A673 (cell line): ENCODE results near the gene MPZL1. TPM values are rescaled to one million over a fixed set of nuclear protein-coding genes. Genes with fewer than 3 reads are reported as not detected.

Experiments
- BruUV-seq: library from RNA; stranded (reverse); fragments of 400-500 nt; replicated peaks from 2 replicates; lab custom pipeline; 2021; lab: Mats Ljungman, UMichigan
- CTCF ChIA-PET: fragments of 300-600 bp; sonication (Branson Sonifier 250); formaldehyde crosslinking; loops from one replicate; lab custom pipeline; 2022; ENCODE audit warnings: antibody characterized with exemption; lab: Charles Lee
- POLR2A ChIA-PET: fragments of 300-600 bp; sonication (Branson Sonifier 250); formaldehyde crosslinking; loops from one replicate; lab custom pipeline; 2022; ENCODE audit warnings: antibody characterized with exemption; ENCODE audit not compliant: low non-redundant PET; lab: Charles Lee
- DNase-seq: peaks from one replicate; pipeline ENCODE4 v3.0.0-alpha.2; 2015; ENCODE audit warnings: low spot score
- H3K27ac ChIP-seq: fragments of 200-600 bp; sonication (generic); 2 replicates; pipeline ENCODE4 v1.5.1; 2016; ENCODE audit warnings: mixed run types, low read depth, mild to moderate bottlenecking, mixed read lengths, antibody characterized with exemption, low read length; ENCODE audit not compliant: poor library complexity, severe bottlenecking
- H3K27me3 ChIP-seq: fragments of 200-600 bp; sonication (generic); replicated peaks from 2 replicates; pipeline ENCODE4 v1.6.1; 2017; ENCODE audit warnings: mixed run types, low read depth, mild to moderate bottlenecking, mixed read lengths, antibody characterized with exemption, low read length; ENCODE audit not compliant: insufficient read depth, poor library complexity
- H3K36me3 ChIP-seq: fragments of 200-600 bp; sonication (generic); 2 replicates; pipeline ENCODE4 v1.6.1; 2016; ENCODE audit warnings: mixed run types, mild to moderate bottlenecking, mixed read lengths, antibody characterized with exemption, low read length; ENCODE audit not compliant: insufficient read depth, poor library complexity, severe bottlenecking
- H3K4me1 ChIP-seq: fragments of 200-600 bp; sonication (generic); 2 replicates; pipeline ENCODE4 v1.6.1; 2017; ENCODE audit warnings: mixed run types, mild to moderate bottlenecking, mixed read lengths, antibody characterized with exemption, low read length; ENCODE audit not compliant: insufficient read depth, poor library complexity, severe bottlenecking
- H3K4me3 ChIP-seq: fragments of 200-600 bp; sonication (generic); 2 replicates; pipeline ENCODE4 v1.5.1; 2016; ENCODE audit warnings: low read depth, mixed run types, mild to moderate bottlenecking, mixed read lengths, low read length; ENCODE audit not compliant: poor library complexity, severe bottlenecking
- H3K9me3 ChIP-seq: fragments of 200-600 bp; sonication (generic); 2 replicates; pipeline ENCODE4 v1.6.1; 2016; ENCODE audit warnings: mixed run types, low read depth, mild to moderate bottlenecking, mixed read lengths, antibody characterized with exemption, low read length; ENCODE audit not compliant: poor library complexity, severe bottlenecking
- EZH2 ChIP-seq: fragments of 200-600 bp; sonication (generic); IDR thresholded peaks from 2 replicates; pipeline ENCODE4 v1.6.1; 2017; ENCODE audit warnings: borderline replicate concordance, low read depth, mild to moderate bottlenecking, mixed read lengths, antibody characterized with exemption, low read length; ENCODE audit not compliant: poor library complexity, severe bottlenecking
- intact Hi-C: fragments of 100-400 bp; cut with micrococcal nuclease; formaldehyde crosslinking; loops from one replicate; pipeline ENCODE4 v1.10.0; 2022; ENCODE audit not compliant: unreplicated experiment
- total RNA-seq: library from RNA; stranded (reverse); gene quantifications from 2 replicates; pipeline ENCODE4 v1.2.3, GENCODE V29; 2021
- TF ChIP-seq, protein P1 (sequence below): fragments of 300-800, 200-600 bp; sonication (generic); conservative IDR thresholded peaks from 2 replicates; pipeline ENCODE4 v1.5.1; 2017; ENCODE audit warnings: low read depth, mild to moderate bottlenecking, antibody characterized with exemption, low read length, moderate library complexity, mixed read lengths

MPZL1 gene
- total RNA-seq, 1 experiment from 2014 or later, result 87.8 TPM

DNA sequence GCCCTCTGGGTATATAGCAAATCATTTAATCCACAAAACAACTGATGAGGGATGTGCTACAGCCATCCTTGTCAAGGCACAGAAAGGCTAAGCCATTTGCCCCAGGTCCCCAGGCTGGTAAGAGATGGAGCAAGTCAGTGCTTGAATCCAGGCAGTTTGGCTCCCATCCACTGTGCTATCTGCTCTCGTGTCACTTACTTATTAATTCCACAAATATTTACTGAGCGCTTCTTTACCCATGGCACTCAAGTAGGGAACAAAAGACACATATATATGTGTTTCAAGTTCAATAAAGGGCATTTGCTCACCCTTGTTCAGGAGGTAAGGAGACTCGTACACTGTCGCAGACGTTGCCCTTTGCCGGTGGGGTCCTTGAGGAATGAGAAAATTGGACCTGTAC, 38.6 kb upstream of the MPZL1 start:
- Histone ChIP-seq H3K4me3 (no peak overlapping the region), H3K27me3 (no peaks in the 10 kb centered on the region), H3K27ac (no peak overlapping the region), H3K4me1 (no peaks in the 10 kb centered on the region), H3K36me3 (no peaks in the 10 kb centered on the region), H3K9me3 (no peaks in the 10 kb centered on the region)
- DNase-seq, result no peak
- TF ChIP-seq, protein P1, sequence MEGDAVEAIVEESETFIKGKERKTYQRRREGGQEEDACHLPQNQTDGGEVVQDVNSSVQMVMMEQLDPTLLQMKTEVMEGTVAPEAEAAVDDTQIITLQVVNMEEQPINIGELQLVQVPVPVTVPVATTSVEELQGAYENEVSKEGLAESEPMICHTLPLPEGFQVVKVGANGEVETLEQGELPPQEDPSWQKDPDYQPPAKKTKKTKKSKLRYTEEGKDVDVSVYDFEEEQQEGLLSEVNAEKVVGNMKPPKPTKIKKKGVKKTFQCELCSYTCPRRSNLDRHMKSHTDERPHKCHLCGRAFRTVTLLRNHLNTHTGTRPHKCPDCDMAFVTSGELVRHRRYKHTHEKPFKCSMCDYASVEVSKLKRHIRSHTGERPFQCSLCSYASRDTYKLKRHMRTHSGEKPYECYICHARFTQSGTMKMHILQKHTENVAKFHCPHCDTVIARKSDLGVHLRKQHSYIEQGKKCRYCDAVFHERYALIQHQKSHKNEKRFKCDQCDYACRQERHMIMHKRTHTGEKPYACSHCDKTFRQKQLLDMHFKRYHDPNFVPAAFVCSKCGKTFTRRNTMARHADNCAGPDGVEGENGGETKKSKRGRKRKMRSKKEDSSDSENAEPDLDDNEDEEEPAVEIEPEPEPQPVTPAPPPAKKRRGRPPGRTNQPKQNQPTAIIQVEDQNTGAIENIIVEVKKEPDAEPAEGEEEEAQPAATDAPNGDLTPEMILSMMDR, result no peak
- TF ChIP-seq EZH2, result no peak
- intact Hi-C loops, result loop anchor here (10.0 kb wide), 1 partner anchor 618 kb away; no protein-coding TSS in a partner anchor
- CTCF ChIA-PET, result no interaction called here
- BruUV-seq, result no TSS peak
- POLR2A ChIA-PET, result no interaction called here

DNA sequence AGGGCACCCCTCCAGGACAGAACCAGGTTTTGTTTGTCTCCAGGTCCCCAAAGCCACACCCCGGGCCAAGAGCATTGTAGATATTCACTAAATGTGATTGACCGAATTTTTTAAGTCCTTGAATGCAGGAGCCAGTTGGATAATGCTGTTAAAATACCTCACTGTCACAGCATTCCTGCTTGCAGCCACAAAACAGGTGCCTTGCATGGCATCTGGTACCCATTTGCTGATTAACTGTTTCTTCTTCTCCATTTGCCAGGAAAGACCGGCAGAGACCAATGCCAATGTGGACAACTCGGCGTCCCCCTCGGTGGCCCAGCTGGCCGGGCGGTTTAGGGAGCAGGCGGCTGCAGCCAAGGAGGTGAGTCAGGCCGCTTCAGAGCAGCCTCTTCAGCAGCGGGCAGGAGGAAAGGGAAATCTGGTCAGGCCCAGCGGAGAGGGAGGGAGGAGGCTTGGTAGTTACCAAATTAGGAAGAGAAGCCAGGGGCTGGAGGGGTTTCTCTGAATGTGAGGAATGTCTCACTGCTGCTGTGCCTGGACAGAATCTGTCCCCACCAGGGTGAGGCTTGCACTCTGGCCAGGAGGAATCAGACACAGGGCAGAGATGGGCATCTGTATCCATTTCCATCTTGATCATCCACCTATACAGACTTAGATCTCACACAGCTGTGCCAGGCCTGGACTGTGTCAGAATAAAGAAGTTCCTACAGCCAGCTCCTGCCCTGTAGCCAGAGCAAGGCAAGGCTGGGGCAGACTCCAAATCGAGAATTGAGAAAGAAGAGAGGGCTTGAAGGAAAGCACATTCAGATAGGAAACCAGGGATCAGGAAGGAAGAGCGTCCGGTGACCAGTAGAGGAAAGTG, 37.9 kb upstream of the MPZL1 start:
- no TSS peak for BruUV-seq
- Histone ChIP-seq H3K4me3 (no peak overlapping the region), H3K36me3 (no peaks in the 10 kb centered on the region), H3K27ac (no peak overlapping the region), H3K27me3 (no peaks in the 10 kb centered on the region), H3K4me1 (no peaks in the 10 kb centered on the region), H3K9me3 (no peaks in the 10 kb centered on the region)
- intact Hi-C loops, result loop anchor here (10.0 kb wide), 1 partner anchor 619 kb away; no protein-coding TSS in a partner anchor
- CTCF ChIA-PET, result no interaction called here
- DNase-seq, result no peak
- TF ChIP-seq EZH2, result no peak
- TF ChIP-seq, protein P1, result no peak
- POLR2A ChIA-PET, result no interaction called here

DNA sequence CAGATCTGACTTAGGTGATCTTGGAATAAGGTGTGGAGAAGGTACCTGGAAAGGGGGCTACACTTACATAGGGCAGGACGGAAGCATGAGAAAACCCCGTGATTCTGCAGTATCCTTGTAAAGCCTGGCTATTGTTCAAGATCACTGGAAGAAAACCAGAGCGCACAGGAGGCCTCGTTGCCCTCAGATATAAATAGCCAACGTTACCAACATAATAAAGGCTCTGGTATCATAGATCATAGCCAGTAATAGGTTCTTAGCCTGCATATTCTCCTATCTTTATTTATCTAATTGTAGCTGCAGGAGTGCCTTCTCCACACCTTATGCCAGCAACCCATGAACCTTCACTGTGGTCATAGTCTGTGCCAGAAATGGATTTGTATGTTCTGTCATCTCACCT, 35.9 kb upstream of the MPZL1 start:
- CTCF ChIA-PET, result interaction anchor here (2.4 kb wide), 1 partner anchor 85 kb away, joined by 14 read pairs; no protein-coding TSS in a partner anchor
- intact Hi-C loops, result loop anchor here (10.0 kb wide), 1 partner anchor 621 kb away; no protein-coding TSS in a partner anchor
- TF ChIP-seq EZH2, result no peak
- TF ChIP-seq, protein P1, result no peak
- Histone ChIP-seq H3K27ac (no peak overlapping the region), H3K27me3 (no peaks in the 10 kb centered on the region), H3K9me3 (no peaks in the 10 kb centered on the region), H3K4me3 (no peak overlapping the region), H3K4me1 (no peaks in the 10 kb centered on the region), H3K36me3 (no peaks in the 10 kb centered on the region)
- no peak for DNase-seq
- POLR2A ChIA-PET, result no interaction called here
- BruUV-seq, result no TSS peak
